Measurements from ENCODE around the gene IMPDH2.

Gene IMPDH2

DNA sequence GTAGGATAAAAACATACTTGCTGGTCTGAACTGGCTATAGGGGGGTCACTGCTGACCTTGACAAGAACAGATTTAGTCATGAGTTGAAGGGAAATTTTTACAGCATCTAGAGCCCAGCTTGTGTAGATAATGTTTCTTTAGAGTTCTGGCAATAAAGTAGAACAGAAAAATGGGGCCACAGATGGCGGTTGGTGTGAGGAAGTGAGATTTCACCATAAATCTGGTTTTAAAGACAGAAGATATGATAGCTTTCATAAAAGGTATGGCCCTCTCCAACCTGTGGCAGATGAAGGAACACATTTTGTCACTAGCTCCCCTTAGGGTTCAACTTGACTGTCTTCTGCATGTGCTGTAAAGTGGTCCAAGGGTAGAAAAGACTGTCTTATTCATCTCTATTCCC lies 24.3 kb upstream of the IMPDH2 start:
- in situ Hi-C loops (cut with HindIII; ENCODE audit: low sequenced_read_pairs): no loop called here
- DNase-seq (ENCODE audit: low read depth, low spot score): no peak
- no peak overlapping the region for H3K4me3 ChIP-seq (ENCODE audit: low read depth, low read length)
- TF ChIP-seq, protein P1, sequence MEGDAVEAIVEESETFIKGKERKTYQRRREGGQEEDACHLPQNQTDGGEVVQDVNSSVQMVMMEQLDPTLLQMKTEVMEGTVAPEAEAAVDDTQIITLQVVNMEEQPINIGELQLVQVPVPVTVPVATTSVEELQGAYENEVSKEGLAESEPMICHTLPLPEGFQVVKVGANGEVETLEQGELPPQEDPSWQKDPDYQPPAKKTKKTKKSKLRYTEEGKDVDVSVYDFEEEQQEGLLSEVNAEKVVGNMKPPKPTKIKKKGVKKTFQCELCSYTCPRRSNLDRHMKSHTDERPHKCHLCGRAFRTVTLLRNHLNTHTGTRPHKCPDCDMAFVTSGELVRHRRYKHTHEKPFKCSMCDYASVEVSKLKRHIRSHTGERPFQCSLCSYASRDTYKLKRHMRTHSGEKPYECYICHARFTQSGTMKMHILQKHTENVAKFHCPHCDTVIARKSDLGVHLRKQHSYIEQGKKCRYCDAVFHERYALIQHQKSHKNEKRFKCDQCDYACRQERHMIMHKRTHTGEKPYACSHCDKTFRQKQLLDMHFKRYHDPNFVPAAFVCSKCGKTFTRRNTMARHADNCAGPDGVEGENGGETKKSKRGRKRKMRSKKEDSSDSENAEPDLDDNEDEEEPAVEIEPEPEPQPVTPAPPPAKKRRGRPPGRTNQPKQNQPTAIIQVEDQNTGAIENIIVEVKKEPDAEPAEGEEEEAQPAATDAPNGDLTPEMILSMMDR (IDR thresholded peaks at IDR 0.05; ENCODE audit: low read depth, low read length): no peak

DNA sequence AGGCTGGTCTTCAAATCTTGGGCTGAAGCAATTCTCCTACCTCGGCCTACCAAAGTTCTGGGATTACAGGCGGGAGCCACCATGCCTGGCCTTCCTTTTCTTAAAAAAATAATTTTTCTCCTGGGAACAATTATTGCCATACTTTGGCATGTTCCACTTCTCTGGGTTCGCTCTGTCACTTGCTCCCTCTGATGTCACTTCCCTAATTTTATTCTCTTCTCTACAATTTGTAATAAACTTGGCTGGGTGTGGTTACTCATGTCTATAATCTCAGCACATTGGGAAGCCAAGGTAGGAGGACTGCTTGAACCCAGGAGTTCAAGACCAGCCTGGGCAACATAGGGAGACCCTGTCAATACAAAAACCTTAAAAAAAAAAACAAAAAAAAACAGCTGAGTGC lies 6.1 kb upstream of the IMPDH2 start:
- no peak overlapping the region for H3K4me3 ChIP-seq (ENCODE audit: low read depth, low read length)
- TF ChIP-seq, protein P1 (IDR thresholded peaks at IDR 0.05; ENCODE audit: low read depth, low read length): no peak
- in situ Hi-C loops (cut with HindIII; ENCODE audit: low sequenced_read_pairs): no loop called here
- no peak for DNase-seq (ENCODE audit: low read depth, low spot score)

DNA sequence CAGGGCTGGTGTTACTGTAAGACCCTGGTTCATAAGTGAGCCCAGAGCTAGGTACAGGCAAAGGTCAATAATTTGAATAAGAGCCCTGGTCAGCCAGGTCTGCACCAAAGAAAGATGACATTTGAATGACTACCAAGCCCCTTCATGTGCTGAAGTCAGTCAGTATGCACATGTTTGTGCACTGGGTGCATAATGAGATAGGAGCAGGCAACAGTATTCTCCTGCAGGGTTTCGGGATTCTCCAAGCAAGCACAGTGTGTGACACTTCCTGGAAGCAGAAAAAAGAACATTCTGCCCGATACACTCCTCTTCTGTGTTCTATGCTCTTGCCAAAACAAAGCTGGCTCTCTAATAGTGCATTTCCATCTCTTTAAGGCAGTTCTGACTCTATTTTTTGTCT lies 5.5 kb upstream of the IMPDH2 start:
- no peak overlapping the region for H3K4me3 ChIP-seq (ENCODE audit: low read depth, low read length)
- TF ChIP-seq, protein P1 (IDR thresholded peaks at IDR 0.05; ENCODE audit: low read depth, low read length): no peak
- in situ Hi-C loops (cut with HindIII; ENCODE audit: low sequenced_read_pairs): no loop called here
- DNase-seq (ENCODE audit: low read depth, low spot score): no peak

DNA sequence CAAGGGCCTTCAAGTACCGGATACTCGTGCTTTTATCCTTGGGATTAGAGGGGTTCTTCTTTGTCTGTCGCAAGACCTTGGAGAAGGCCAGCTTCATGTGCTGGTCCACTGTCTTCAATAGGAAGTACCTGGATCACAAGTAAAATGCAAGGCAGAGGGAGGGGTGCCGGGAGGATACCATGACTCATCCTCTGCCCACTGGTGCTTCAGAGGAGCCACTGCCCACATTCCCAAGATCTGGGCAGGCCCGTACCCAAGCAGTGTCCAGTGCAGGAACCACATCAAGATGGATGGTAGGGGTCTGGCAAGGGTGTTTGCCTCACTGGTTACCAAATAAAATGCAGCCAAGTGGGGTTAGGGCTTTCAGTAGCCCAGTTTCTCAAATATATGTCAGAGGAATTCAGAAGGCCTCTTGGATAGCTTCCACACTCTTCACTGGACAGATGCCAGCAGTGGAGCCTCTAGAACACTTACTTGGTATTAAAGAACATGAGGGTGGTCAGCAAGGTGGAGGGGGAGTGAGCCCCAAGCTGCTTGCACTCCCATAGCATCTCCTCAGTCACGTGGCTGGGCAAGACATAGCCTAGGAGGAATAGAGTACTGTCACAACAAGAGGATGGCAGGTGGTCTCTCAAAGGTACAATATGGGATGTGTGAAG lies 3.6 kb upstream of the IMPDH2 start:
- no peak for DNase-seq (ENCODE audit: low read depth, low spot score)
- in situ Hi-C loops (cut with HindIII; ENCODE audit: low sequenced_read_pairs): no loop called here
- TF ChIP-seq, protein P1 (IDR thresholded peaks at IDR 0.05; ENCODE audit: low read depth, low read length): no peak
- H3K4me3 ChIP-seq (ENCODE audit: low read depth, low read length): no peak overlapping the region

DNA sequence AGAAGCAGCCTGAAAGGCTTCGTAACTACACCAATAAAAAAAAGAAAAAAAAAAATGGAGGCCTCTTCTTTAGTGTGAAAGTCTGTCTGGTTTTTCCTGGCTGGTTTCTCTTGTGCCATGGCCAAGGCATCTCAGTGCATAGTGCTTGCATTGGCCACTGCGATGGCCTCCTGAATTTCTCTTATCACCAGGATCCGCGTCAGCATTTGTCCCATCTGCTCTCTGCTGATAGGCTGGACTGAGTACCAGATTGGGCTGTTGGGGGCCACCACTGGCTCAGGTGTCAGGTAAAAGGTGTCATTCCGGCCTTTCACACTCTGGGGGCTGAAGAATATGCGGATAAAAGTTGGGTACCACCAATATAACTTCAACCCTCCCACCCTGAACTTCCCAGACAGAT lies 1.1 kb upstream of the IMPDH2 start:
- in situ Hi-C loops (cut with HindIII; ENCODE audit: low sequenced_read_pairs): no loop called here
- TF ChIP-seq, protein P1 (IDR thresholded peaks at IDR 0.05; ENCODE audit: low read depth, low read length): no peak
- DNase-seq (ENCODE audit: low read depth, low spot score): no peak
- no peak overlapping the region for H3K4me3 ChIP-seq (ENCODE audit: low read depth, low read length)

DNA sequence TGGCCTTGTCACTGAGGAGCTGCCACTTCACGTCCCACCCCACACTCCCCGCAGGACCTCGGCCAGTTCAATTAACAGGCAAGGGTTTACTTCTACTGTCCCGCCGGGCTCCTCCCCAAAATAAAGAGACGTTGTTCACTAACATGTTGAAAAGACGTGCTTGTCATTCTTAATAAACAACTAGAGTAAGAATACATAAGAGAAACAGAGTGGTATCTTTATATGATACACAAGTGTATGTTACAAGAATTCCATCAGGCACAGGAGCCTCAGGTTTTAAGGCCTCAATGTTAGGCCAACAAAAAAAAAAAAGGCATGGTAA lies 326 bp upstream of the IMPDH2 start:
- DNase-seq (ENCODE audit: low read depth, low spot score): no peak
- no peak overlapping the region for H3K4me3 ChIP-seq (ENCODE audit: low read depth, low read length)
- TF ChIP-seq, protein P1 (IDR thresholded peaks at IDR 0.05; ENCODE audit: low read depth, low read length): no peak
- in situ Hi-C loops (cut with HindIII; ENCODE audit: low sequenced_read_pairs): no loop called here

DNA sequence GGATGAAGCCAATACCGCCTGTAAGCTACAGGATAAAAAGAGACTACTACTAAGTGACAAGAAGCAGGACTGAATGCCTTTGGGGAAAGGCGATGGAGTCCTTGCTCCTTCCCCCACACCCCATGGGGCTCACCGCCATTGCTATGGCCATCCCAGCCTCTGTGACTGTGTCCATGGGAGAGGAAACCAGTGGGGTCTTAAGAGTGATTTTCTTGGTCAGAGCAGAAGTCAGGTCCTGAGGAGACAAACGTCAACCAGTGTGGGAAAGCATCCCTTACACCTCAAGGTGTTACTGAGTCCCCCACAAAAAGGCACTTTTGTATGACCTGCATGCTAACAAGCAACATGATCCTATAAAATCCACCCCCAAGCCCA lies 913 bp downstream of the IMPDH2 start:
- H3K4me3 ChIP-seq (ENCODE audit: low read depth, low read length): peak overlapping the region; percentile 82
- DNase-seq (ENCODE audit: low read depth, low spot score): no peak
- in situ Hi-C loops (cut with HindIII; ENCODE audit: low sequenced_read_pairs): no loop called here
- TF ChIP-seq, protein P1 (IDR thresholded peaks at IDR 0.05; ENCODE audit: low read depth, low read length): no peak
